Nasal cavity respiratory epithelium epithelial cell of viscerocranial mucosa (primary cell): ENCODE measurements around the gene ELL. TPM values are rescaled to one million over a fixed set of nuclear protein-coding genes. Genes with fewer than 3 reads are reported as not detected.

Source experiments
- total RNA-seq: library from RNA; depleted of rRNA; stranded (reverse); fragments of >200 nt; gene quantifications from 2 replicates; pipeline ENCODE4 v1.2.3, GENCODE V29; 2014

The ELL gene
- 13.7 and 17.2 TPM in 2 replicates for total RNA-seq

DNA sequence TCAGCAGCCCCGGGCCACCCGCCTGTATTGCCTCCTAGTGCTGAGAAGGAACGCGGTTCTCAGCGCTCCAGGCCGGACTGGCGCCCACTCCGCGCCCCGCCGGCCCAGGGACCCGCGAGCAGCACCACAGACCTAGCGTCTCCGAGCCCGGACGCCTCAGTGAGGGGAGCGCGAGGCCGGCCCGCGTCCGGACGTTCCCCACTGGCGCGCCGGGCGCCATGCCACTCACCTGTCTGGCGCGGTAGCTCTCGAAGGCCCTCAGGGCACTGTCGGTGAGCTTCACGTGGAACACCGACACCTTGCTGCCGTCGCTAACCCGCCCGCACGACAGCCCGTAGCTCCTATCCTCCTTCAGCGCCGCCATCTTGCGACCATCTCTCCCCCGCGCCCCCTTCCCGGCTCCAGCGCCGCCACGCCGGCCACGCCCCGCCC, at the start of gene ELL:
Gene ELL, minus strand, starts transcription at position 379 of the 432 bp plus-strand sequence. Its CDS starts 15 bp downstream, at position 364.

DNA sequence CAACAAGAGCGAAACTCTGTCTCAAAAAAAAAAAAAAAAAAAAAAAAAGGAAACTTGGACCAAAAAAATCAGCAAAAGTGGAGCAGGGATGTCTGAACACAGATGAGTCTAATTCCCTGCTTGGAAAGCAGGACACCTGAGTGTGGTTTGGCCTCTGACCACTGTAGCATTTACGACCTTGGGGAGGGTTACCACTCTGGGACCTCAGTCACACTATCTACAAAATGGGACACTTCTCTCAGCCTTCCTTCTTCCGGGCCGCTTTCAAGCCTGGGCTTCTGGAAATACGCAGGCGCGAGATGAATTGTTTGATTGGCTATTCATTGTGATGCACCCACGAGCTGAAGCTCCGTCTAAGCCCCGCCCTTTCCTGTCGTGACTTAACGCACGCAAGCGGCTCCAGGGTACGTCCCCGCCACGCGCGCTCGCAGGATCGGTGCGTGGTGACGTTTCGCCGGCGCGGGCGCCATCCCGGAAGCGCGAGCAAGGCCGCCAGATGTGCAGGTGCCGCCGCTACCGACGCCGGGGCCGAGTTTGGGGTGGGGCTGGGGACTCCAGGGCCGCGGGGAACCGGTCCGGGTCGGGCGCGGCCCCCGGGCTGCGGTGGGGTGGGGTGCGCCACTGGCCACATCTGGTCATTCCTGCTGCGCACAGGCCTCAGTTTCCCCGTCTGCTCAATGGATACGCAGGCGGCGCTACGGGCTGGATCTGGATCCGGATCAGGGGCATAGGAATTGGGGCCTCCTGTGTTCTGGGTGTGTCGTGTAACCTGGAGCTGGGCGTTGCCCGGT, 35.7 kb upstream of the ELL start, which contains the start of gene KXD1:
Gene KXD1, plus strand, starts transcription at position 460 of the 791 bp plus-strand sequence. CDS start 4,187 bp downstream, outside the sequence.

DNA sequence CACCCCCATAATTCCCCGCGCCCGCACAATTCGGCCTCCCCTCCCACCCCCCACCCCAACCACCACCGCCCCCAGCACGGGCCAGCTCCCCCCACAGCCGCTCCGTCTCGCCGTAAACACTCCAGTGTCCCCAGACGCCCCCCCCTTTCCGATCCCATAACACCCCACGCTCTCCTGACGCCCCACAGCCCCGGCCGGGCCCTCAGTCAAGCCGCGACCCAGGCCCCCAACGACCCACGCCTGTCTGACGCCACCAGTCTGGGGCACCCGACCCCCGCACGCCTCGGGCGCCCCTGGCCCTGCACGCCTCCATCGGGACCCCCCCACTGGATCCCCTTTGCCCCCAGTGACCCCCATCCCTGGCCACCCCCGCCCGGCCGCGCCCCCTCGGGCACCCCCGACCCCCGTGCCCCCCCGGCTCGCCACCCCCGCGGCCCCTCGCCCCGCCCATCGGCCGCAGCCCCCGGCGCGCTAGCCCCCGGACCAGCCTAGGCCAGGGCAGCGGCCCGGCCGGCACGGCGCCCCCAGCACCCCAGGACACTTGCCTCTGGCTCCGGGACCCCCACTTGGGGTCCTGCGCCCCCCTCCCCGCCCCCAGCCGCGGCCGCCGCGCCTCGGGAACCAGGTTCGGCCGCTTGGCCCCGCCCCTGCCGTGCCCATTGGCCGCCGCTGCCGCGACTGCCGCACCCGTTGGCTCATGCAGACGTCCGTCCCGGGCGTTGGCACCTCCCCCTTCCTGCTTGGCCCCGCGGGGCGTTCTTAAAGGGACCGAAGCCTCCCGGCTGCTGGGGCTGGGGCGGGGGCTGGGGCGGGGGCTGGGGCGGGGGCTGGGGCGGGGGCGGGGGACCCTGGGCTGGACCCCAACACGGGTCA, 21.3 kb upstream of the ELL start, which contains the start of gene FKBP8:
Gene FKBP8, minus strand, starts transcription at position 633 of the 873 bp plus-strand sequence. CDS start 1,603 bp downstream, outside the sequence.

DNA sequence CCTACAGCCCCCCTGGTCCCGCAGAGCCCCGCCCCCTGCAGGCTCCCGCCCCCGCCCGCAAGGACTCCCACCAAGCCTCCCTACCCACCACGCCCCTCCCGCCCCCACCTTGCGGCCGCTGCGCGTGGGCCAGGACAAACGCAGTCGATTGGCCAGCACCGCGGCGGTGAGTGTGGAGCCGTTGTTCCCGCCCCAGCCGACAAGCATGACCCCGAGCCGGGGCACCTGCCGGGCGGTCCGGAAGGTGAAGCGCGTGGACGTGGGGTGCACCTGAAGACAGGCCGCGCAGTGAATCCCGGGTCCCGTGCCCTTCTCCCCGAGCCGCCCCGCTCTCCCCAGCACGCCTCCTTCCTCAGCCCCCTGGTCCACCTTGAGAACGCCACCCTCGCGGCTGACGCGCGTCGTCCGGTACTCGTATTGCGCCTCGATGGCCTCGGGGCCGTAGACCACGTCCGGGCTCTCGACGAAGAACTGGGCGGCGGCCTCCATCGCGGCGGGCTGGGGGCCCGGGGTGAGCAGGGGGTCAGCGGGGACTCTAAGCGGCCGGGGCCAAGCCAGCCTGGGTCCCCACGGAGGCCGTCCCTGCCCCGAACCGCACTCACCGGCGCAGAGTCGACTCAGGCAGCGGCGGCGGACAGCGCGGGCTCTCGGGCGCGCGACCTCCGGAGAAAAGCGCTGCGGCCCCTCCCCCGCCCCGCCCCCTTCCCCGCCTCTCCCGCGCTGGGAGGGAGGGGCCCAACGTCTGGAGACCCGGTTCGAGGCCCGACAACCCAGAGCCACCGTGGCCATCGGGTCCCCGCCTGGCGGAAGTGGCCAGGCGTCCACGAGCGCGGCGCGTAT, 84.2 kb downstream of the ELL start, which contains the start of gene ISYNA1:
Gene ISYNA1, minus strand, starts transcription at position 643 of the 840 bp plus-strand sequence. Its CDS starts 154 bp downstream, at position 489.

DNA sequence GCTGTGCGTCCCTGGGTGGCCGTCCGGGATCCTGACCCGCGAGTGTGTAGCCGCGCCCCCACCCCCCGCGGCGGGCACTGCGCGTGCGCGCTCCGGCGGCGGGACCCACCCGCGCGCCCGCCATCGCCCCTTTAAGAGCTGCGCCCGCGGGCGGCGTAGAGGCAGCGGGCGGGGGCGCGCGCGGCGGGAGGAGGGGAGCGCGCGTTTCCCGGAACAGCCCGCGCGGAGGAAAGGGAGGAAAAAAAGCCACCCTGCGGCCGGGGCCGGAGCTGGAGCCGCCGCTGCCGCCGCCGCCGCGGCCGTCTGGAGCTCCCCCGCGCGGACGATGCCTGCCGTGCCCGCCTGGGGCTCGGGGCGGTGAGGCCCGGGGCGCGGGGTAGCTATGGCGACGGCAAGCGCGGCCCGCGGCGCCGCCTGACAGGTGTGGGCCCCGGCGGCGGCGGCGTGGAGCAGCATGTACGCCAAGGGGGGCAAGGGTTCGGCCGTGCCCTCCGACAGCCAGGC, 102.6 kb downstream of the ELL start, which contains the start of gene SSBP4:
Gene SSBP4, plus strand, starts transcription at position 204 of the 504 bp plus-strand sequence. Its CDS starts 251 bp downstream, at position 455.

DNA sequence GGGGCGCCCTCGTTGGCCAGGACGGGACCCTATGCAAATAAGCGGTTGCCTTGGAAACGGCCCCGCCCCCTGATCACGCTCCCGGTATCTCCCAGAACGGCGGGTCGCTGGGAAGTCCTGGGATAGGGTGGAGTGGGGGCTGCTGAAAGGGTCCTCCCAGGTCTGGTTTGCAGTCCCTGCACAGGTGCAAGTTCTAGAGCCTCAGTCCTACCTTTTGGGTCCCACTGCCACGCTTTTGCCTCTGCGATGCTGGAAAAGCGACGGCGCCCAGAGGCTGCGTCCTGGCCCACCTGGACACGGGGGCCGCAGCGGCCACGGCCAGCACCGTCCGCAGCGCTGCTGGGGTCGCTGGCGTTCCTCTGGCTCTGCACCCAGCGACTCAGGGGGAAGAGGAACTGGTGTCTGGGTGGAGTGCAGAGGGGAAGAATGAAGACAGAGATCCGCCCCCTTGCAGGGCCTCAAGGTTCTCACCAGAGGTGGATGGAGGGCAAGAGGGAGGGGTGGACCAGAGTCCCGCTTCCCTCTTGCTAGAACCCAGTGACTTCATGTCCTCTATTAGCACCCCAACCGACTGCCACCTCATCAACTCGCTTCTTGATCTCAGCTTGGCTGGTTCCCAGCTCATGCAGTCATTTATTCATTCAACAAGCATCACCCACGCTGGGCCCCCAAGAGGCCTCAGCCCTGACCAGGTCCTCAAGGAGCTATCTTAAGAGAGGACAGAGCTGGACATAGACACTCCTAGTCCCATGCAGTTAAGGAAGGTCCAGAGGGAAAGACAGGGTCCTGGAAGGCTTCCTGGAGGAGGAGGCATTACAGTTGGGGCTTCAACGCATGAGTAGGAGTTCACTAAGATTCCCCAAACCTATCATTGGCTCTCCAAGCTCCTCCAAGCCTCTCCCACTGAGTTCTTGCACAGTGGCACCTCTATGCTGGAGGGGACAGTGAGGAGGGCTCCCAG, 124.3 kb downstream of the ELL start, which contains the start of gene LRRC25:
Gene LRRC25, minus strand, starts transcription at position 381 of the 961 bp plus-strand sequence. CDS start 659 bp downstream, outside the sequence.

Other genes starting within 250 kb of the ELL start
- 0.36 TPM in 1 of 2 replicates, not detected in the other for gene IQCN, start 247.6 kb downstream of the ELL start, total RNA-seq
- gene JUND, start 240.4 kb downstream of the ELL start, total RNA-seq: 129 and 153 TPM in 2 replicates
- gene LSM4, start 199.0 kb downstream of the ELL start, total RNA-seq: 114 and 182 TPM in 2 replicates
- 15.3 and 17.4 TPM in 2 replicates for gene PGPEP1, start 181.5 kb downstream of the ELL start, total RNA-seq
- gene GDF15, start 135.9 kb downstream of the ELL start, total RNA-seq: 172 and 183 TPM in 2 replicates
- 0.07 TPM in 1 of 2 replicates, not detected in the other for gene LRRC25, start 124.4 kb downstream of the ELL start, total RNA-seq
- gene SSBP4, start 102.7 kb downstream of the ELL start, total RNA-seq: 13.7 and 17.4 TPM in 2 replicates
- gene ISYNA1, start 83.9 kb downstream of the ELL start, total RNA-seq: 18.8 and 40.4 TPM in 2 replicates
- 163 and 204 TPM in 2 replicates for gene FKBP8, start 21.5 kb upstream of the ELL start, total RNA-seq
- 47.2 and 53.5 TPM in 2 replicates for gene KXD1, start 35.8 kb upstream of the ELL start, total RNA-seq
- 608 and 661 TPM in 2 replicates for gene UBA52, start 49.8 kb upstream of the ELL start, total RNA-seq
- 22.6 and 27.5 TPM in 2 replicates for gene REX1BD, start 66.7 kb upstream of the ELL start, total RNA-seq
- 6.5 TPM in 1 of 2 replicates, not detected in the other for gene CRLF1, start 84.7 kb upstream of the ELL start, total RNA-seq
- 0.14 and 1.0 TPM in 2 replicates for gene TMEM59L, start 90.8 kb upstream of the ELL start, total RNA-seq
- 6.5 and 10.1 TPM in 2 replicates for gene KLHL26, start 115.0 kb upstream of the ELL start, total RNA-seq
- gene CRTC1, start 161.6 kb upstream of the ELL start, total RNA-seq: 1.0 and 1.9 TPM in 2 replicates